C4-2B (cell line): ENCODE results near the gene AFAP1L1.
A peak's percentile ranks its signal among the peaks of the same experiment; 100 is the strongest.

Experiments used
- CTCF ChIP-seq: fragments of 450-650 bp; conservative IDR thresholded peaks from 2 replicates; pipeline ENCODE4 v1.5.1; 2017; ENCODE audit warnings: mild to moderate bottlenecking
- ZFX ChIP-seq: fragments of 450-650 bp; IDR thresholded peaks from 2 replicates; pipeline ENCODE4 v1.6.1; 2017

DNA sequence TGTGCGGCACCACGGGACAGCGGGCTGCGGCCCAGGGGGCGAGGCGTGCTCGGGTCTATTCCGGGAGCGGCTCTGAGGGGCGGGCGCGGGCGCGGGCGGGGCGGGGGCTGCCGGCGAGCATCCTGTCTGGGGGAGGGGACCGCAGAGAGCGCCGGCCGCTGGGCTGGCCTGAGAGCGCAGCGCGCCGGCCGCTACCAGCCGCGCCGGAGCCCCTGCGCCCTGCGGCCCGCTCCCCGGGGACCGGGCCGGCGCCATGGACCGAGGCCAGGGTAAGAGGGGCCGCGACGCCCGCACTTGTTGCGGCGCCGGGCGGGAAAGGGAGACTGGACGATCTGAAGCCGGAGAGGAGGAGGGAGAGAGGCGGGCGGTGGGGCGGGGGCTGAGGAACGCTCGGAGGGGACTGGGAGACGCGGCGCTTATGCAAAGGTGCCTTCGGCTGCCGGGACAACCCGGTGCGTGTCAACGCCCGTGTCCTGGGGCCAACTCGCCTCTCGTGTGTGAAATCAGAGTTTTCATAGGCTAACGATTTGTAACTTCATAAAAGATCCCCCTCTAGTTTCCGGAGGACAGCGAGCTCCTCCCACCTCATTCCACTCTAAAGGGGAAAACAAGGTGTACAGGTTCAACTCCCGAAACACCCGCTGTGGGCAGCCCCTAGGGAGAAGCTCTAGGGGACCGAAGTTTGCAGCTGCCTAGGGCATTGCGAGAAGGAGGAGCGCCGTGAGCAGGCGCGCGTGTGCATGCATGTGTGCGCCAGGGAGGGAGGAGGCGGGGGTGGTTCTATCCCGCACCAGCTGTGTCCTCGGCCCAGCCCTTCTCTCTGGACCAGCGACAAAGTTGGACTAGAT is at the start of gene AFAP1L1:
- TF ChIP-seq CTCF: no peak
- peak; percentile 21; the same call in 1 of the 2 replicates for TF ChIP-seq ZFX
